ENCODE data around the gene SMG9. TPM values are rescaled to one million over a fixed set of nuclear protein-coding genes. Genes with fewer than 3 reads are reported as not detected.

SMG9 gene
- total and polyA plus RNA-seq, 2 of the 4 experiments (the other 2 are of a cell fraction) = 4.8 to 24.3 TPM

- no peak for ATAC-seq (ENCODE audit: low read depth)
- Histone ChIP-seq H2BK5ac (ENCODE audit: low read depth, low read length, poor library complexity, severe bottlenecking) (no peak overlapping the region), H2BK120ac (ENCODE audit: low read depth, low read length) (no peak overlapping the region), H4K91ac (ENCODE audit: insufficient read depth, low read depth, low read length) (no peak overlapping the region), H2BK20ac (ENCODE audit: low read depth, low read length) (no peak overlapping the region), H3K36me3 (ENCODE audit: control insufficient read depth, insufficient read depth, low read length) (no peaks in the 10 kb centered on the region), H3K18ac (ENCODE audit: low read depth, low read length) (no peak overlapping the region), H3K4me2 (ENCODE audit: low read depth, low read length) (no peak overlapping the region), H4K5ac (ENCODE audit: low read depth, low read length) (no peak overlapping the region), H3K4ac (ENCODE audit: low read depth, low read length) (no peak overlapping the region), H2AK5ac (ENCODE audit: low read depth, low read length) (no peak overlapping the region), H3K27ac (ENCODE audit: insufficient read depth, low read length) (no peak overlapping the region), H3K9me1 (ENCODE audit: insufficient read depth, low read length) (peaks cover 6% of the 10 kb centered on the region; the same call in 1 of the 2 replicates), H3K4me1 (ENCODE audit: control insufficient read depth, insufficient read depth, low read length) (peaks cover 9% of the 10 kb centered on the region), H3K9me3 (ENCODE audit: control insufficient read depth, insufficient read depth, low read length) (no peaks in the 10 kb centered on the region), H2AFZ (replicated peaks; ENCODE audit: low read length, poor library complexity) (no peak overlapping the region), H4K8ac (ENCODE audit: low read depth in 2 of 2, low read length in 2 of 2) (no peak overlapping the region), H3K4me3 (ENCODE audit: insufficient read depth, low read depth, low read length) (no peak overlapping the region), H3K56ac (ENCODE audit: extremely low read depth, insufficient read depth, low read length) (no peak overlapping the region), H3K23ac (ENCODE audit: low read depth, low read length) (no peak overlapping the region), H3K79me1 (ENCODE audit: low read depth in 1 of 2, low read length in 2 of 2) (no peaks in the 10 kb centered on the region; a peak in 1 of 4 replicates), H2AK9ac (replicated peaks; ENCODE audit: low read depth, low read length, poor library complexity) (no peak overlapping the region), H4K20me1 (ENCODE audit: insufficient read depth, low read length) (no peaks in the 10 kb centered on the region), H3K27me3 (ENCODE audit: control insufficient read depth, insufficient read depth, low read length) (no peaks in the 10 kb centered on the region), H3K14ac (replicated peaks; ENCODE audit: low read depth, low read length) (no peak overlapping the region), H3K9ac (ENCODE audit: low read depth, low read length) (no peak overlapping the region), H2BK15ac (ENCODE audit: low read depth, low read length) (no peak overlapping the region)
- no CpG with 5 or more reads among the region's 11 CpGs for WGBS, 2 experiments (ENCODE audit: extremely low coverage in 2 of 2, insufficient read length in 1 of 2)
- CTCF ChIA-PET = no interaction called here
- in situ Hi-C loops (cut with MboI; ENCODE audit: low sequenced_read_pairs) = no loop called here
- POLR2A ChIA-PET (ENCODE audit: unreplicated experiment) = no interaction called here
- no peak for DNase-seq
- intact Hi-C loops (cut with micrococcal nuclease) = no loop called here
- TF ChIP-seq MXI1 (IDR thresholded peaks at IDR 0.05; ENCODE audit: borderline replicate concordance, low read depth, low read length) = no peak
- TF ChIP-seq NFE2L2 (IDR thresholded peaks at IDR 0.05; ENCODE audit: low read depth, low read length) = no peak
- TF ChIP-seq FOS (IDR thresholded peaks at IDR 0.05; ENCODE audit: low read depth, low read length) = no peak
- TF ChIP-seq, protein P1, sequence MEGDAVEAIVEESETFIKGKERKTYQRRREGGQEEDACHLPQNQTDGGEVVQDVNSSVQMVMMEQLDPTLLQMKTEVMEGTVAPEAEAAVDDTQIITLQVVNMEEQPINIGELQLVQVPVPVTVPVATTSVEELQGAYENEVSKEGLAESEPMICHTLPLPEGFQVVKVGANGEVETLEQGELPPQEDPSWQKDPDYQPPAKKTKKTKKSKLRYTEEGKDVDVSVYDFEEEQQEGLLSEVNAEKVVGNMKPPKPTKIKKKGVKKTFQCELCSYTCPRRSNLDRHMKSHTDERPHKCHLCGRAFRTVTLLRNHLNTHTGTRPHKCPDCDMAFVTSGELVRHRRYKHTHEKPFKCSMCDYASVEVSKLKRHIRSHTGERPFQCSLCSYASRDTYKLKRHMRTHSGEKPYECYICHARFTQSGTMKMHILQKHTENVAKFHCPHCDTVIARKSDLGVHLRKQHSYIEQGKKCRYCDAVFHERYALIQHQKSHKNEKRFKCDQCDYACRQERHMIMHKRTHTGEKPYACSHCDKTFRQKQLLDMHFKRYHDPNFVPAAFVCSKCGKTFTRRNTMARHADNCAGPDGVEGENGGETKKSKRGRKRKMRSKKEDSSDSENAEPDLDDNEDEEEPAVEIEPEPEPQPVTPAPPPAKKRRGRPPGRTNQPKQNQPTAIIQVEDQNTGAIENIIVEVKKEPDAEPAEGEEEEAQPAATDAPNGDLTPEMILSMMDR (conservative IDR thresholded peaks at IDR 0.05; ENCODE audit: low read depth, low read length) = no peak
- no peak for TF ChIP-seq USF2 (IDR thresholded peaks at IDR 0.05; ENCODE audit: low read depth, low read length)
- TF ChIP-seq RFX5 (IDR thresholded peaks at IDR 0.05; ENCODE audit: low read depth, low read length) = no peak
- no peak for TF ChIP-seq RAD21 (IDR thresholded peaks at IDR 0.05; ENCODE audit: low read length)
- TF ChIP-seq, protein P2, sequence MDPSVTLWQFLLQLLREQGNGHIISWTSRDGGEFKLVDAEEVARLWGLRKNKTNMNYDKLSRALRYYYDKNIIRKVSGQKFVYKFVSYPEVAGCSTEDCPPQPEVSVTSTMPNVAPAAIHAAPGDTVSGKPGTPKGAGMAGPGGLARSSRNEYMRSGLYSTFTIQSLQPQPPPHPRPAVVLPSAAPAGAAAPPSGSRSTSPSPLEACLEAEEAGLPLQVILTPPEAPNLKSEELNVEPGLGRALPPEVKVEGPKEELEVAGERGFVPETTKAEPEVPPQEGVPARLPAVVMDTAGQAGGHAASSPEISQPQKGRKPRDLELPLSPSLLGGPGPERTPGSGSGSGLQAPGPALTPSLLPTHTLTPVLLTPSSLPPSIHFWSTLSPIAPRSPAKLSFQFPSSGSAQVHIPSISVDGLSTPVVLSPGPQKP (IDR thresholded peaks at IDR 0.05; ENCODE audit: borderline replicate concordance, low read depth, low read length) = no peak
- TF ChIP-seq POLR2A (IDR thresholded peaks at IDR 0.05; ENCODE audit: low read depth, low read length) = no peak
- no peak for TF ChIP-seq RCOR1 (IDR thresholded peaks at IDR 0.05; ENCODE audit: insufficient replicate concordance, low read length)
- TF ChIP-seq CEBPB (IDR thresholded peaks at IDR 0.05; ENCODE audit: low read depth, low read length) = no peak
- TF ChIP-seq BHLHE40 (IDR thresholded peaks at IDR 0.05; ENCODE audit: low read depth, low read length) = no peak
- no peak for TF ChIP-seq SMC3 (IDR thresholded peaks at IDR 0.05; ENCODE audit: low read depth, low read length)
- TF ChIP-seq MAFK (IDR thresholded peaks at IDR 0.05; ENCODE audit: low read depth, low read length) = no peak
- no peak for TF ChIP-seq MAZ (IDR thresholded peaks at IDR 0.05; ENCODE audit: borderline replicate concordance, low read depth, low read length)
- no peak for TF ChIP-seq CHD1 (IDR thresholded peaks at IDR 0.05; ENCODE audit: low read depth, low read length)
- no TSS peak for BruUV-seq (replicated peaks)
- dilution Hi-C loops (cut with HindIII; ENCODE audit: low sequenced_read_pairs, unreplicated experiment) = no loop called here
Measured at GRCh38 chr19:43678512-43679261, 76.1 kb downstream of the SMG9 start.
